NCI-H1417 (cell line): Measurements from ENCODE around the gene GLB1L3.

Experiments
- DNase-seq, 3 experiments: peaks; one replicate each; lab custom pipeline; 2025; lab: John Stamatoyannopoulos, UW

Gene GLB1L3, protein sequence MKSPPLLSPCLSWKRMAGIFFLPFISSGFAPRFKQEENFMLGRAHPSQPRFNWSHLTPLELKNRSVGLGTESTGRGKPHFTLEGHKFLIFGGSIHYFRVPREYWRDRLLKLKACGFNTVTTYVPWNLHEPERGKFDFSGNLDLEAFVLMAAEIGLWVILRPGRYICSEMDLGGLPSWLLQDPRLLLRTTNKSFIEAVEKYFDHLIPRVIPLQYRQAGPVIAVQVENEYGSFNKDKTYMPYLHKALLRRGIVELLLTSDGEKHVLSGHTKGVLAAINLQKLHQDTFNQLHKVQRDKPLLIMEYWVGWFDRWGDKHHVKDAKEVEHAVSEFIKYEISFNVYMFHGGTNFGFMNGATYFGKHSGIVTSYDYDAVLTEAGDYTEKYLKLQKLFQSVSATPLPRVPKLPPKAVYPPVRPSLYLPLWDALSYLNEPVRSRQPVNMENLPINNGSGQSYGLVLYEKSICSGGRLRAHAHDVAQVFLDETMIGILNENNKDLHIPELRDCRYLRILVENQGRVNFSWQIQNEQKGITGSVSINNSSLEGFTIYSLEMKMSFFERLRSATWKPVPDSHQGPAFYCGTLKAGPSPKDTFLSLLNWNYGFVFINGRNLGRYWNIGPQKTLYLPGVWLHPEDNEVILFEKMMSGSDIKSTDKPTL

DNA sequence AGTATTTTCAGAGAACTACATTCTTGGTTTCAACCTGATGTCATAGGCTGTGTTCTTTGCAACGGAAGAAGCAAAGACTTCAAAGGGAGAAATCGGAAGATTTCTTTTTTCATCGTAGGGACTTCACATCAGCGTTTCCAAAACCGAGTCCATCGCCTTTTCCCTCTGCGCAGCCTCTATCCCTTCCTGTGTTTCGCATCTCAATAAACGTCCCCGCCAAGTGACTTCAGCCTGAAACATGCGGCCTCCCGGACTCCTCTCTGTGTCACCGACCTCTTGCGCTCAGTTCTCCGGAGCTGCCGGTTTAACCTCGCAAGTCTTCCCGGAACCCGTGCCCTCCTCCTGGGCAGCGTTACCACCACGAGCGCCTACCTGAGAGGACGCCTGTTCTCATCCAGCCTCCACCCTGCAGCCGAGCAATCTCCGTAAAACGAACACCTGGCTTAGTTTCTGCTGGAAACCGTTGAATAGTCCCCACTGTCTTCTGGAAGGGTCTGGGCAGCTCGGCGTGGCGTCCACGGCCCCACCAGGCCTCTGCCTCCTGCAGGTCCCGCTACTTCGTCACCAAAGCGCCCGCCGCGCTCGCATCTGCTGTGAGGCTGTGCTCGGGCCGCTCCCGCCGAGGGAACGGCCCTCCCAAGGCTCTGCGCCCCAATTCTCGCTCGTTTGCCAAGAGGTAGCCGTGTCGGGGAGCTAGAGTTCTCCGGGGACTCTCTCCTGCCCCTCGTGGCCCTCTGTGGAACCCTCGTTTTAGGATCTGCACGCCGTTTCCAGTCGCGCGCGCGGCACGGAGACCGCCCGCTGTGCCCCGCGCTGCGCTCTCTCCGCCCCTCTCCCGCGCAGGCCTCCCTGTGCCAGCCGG lies at the start of gene GLB1L3:
Gene GLB1L3 (plus strand): TSS at position 846 of the 862 bp plus-strand sequence. CDS start 362 bp downstream, outside the sequence.
- peak in 2 of 3 experiments; percentile 67 to 70 for DNase-seq

DNA sequence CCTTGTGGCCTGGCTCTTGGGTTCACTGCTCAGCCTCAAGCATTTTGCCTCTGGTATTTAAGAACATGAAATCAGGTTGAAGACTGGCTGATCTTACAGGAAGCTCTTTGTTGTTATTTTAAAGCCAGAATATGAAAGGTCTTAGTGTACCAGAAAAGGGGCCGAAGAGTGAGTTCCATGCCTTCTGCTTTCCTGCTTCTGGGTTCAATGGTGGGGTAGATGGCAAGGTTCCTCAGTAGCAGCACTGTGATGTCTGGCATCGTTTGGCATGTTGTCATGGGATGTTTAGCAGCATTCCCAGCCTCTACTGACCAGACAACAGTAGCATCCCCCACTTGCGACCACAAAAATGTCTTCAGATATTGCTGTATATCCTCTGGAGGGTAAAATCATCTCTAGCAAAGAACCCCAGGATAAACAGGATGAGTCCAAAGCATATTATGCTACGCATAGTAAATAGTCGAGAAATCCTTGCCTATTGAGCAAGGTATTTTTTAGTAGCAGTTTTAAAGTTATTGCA lies 49.3 kb upstream of the GLB1L3 start:
- DNase-seq: no peak

DNA sequence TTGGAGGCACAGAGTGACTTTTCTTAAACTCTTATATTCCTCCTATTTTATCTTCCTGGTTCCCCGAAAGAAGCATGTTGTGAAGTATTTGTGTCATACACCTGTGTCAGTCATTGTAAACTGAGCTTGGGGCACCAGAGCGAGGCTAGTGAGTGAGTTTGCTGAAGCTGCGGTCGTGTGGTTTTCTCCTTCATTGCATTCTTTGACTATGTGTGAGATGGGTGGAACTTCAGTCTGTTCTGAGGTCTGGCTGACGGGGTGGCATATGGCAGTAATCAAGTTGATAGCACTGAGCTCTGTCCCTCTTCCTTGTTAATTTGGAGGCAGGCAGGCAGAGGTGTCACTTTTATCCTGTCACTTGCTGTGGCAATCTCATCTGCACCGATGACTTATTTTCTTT lies 47.6 kb upstream of the GLB1L3 start:
- DNase-seq: no peak

DNA sequence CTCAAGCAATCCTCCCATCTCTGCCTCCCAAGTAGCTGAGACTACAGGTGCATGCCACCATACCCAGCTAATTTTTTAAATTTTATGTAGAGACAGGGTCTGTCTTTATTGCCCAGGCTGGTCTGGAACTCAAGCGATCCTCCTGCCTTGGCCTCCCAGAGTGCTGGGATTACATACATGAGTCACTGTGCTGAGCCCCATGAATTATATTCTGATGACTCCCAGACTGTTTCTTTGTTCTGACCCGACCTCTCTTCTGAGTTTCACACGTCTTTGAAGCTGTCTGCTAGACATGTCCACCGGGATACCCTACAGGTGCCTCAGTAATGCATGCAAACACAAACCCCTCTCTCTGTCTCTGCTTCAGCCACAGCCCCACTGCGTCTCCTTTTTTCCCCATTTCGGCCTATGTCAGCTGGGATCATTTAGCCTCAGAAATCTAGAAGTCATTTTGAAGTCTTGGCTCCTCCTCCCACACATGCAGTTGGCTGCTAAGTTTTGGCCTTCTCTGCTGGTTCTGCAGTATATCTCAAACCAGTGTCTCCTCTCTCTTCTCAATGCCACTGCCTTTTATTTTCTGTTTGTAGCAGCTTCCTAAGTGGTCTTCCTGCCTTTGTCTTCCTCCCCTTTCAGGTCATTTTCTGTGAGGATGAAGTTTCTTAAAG lies 46.9 kb upstream of the GLB1L3 start:
- no peak for DNase-seq

DNA sequence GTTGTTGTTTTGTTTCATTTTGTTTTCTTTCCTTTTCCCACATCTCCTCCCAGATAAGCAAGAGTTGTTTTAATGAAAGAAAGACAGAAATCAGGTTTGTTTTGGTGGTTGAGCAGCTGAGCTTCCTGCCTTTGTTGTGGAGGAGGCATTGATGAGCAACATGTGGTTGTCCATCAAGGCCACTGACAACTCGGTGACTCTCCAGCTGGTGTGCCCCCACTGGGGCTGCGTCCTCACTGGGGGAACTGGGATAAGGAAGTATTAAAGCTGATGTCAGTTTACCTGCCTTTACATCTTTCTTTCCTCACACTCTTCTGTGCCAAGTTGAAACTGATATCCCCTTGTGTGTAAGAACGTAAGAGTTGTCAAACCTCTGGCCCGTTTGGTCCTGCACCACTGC lies 45.8 kb upstream of the GLB1L3 start:
- DNase-seq: no peak

DNA sequence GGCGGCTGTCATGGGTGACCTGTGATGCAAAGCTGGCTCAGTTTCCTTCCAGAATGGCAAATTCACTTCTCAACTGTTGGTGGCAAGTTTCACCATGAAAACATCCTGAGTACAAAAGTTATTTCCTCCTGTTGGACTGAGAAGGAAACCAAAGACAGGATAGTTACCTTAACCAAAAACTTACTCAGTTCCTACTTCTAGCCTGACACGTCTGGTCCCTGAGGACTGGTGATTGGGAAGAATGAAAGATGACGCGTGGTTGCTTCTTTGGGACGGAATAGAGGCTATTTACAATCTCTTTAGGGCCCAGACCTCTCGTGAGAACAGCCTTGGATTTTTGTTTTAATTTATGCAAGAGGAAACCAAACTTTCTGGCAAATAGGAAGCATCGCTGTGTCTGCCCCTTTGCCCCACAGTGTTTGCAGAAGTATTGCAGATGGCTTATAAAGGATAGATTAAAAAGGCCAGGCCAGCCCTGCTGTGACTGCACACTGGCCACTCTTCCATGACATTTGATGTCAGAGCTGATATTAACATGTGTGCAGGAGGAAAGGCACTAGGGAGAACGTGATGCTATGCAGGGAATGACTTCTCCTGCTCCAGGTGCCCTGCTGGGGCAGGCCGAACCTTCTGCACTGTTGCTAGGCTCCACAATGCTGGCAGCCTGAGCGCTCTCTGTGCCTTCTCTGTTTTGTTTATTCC lies 44.1 kb upstream of the GLB1L3 start:
- DNase-seq: no peak

DNA sequence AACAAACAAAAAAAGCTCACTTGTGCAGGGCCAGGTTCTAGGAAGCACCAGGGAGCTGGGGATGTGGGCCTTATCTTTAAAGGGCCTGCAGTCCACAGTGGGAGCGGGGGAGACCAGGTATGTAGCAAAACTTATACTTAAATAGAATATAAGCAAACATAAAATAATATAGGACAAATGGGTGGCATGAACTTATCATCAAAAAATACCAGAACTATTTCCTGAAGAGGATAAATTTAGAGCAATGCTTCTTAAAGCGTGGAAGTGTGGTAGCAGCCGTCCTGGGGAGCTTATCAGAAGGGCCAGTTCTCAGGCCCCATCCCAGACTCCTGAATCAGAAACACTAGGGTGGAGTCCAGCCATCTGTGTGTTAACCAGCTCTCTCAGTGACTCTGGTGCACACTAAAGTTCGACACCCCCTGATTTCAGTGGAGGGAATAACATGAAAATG lies 42.4 kb upstream of the GLB1L3 start:
- DNase-seq: no peak

DNA sequence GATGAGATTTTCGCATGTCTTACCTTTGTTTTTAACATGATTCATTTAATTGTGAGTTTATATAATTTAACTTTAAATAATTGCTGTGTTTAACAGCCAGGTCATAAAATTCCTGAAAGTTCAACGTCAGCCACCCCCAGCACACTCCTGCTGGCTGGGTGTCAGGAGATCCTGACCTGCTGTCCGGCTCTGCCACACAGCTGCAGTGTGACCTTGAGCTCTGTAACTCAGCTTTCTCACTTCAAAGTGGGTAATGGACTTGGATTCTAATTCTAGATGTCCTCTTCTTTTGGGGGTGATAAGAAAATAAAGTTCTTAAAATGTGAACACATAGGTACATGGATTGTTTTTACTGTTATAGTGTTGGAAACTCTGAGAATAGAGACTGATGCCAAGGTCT lies 40.8 kb upstream of the GLB1L3 start:
- no peak for DNase-seq

DNA sequence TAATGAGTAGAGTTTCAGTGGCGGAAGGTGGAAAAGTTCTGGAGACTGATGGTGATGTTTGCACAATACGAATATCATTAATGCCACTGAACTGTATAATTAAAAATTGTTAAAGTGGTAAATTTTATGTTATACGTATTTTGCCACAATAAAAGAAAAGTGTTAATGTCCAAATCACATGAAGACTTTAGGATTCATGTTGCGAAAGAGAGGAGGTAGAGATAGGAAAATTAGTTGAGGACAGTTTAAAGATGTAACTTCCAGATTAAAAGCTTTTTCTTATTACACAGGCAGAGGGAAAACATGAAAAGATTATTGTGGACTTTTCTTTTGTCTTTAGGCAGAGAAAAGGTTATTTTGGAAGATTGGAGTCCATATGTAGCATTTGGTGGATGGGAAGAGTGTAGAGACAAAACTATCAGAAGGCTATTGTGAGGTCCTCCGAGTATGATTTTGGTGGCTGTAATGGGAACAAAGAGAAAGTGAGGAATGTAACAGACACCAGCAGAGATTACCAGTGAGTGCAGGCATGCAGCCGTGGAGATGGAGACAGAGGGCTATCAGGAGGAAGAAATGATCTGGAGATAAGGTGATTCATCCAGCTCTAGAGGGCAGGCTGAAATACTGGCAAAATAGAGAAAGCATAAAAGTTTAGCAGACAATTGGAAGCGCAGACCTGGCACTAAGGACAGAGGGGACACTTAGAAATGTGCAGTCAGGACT lies 39.2 kb upstream of the GLB1L3 start:
- DNase-seq: no peak

DNA sequence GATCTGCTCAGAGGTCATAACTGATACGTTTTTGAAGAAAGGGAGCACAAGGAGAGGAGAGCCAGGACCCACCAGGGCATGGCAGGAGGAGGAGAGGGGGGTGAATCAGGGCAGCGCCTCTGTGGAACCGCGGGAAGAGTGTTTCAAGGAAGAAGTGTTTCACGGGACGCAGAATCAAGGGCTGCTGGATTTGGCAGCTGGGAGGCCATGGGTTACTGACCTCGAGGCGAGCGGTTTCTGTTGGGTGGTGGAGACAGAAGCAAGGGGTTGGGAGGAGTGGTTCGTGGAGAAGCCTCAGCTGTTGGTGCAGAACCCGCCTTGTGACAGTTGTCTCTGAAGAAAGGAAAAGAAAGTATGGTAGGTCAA lies 38.6 kb upstream of the GLB1L3 start:
- DNase-seq: no peak

DNA sequence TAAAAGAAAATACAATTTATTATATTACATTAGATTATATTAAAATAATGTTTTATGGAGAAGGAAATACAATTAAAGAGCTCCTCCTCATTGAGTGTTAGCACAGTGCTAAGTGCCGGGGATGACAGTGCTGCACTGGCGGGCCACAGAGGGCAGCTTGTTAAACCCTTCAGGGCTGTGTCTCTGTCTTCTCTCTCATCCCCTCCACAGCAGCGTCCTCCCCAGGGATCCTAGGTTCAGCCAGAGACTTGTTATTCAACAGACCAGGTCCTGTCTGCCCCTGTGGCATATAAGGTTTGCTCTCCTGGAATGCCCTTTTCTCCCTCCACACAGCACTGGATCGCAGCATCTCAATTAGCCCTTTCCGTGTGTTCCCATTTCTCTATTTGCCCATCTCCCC lies 37.2 kb upstream of the GLB1L3 start:
- no peak for DNase-seq

DNA sequence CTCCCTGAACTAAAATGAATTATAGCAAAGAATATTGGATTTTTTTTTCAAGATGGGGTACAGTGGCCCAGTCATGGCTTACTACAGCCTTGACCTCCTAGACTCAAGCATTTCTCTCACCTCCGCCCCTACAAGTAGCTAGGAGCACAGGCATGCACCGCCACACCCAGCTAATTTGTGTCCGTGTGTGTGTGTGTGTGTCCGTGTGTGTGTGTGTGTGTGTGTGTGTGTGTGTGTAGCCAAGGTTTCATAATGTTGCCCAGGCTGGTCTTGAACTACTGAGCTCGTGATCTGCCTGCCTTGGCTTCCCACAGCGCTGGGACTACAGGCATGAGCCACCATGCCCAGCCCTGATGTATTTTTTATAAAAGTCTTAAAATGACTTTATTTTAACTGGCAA lies 35.6 kb upstream of the GLB1L3 start:
- DNase-seq: no peak

DNA sequence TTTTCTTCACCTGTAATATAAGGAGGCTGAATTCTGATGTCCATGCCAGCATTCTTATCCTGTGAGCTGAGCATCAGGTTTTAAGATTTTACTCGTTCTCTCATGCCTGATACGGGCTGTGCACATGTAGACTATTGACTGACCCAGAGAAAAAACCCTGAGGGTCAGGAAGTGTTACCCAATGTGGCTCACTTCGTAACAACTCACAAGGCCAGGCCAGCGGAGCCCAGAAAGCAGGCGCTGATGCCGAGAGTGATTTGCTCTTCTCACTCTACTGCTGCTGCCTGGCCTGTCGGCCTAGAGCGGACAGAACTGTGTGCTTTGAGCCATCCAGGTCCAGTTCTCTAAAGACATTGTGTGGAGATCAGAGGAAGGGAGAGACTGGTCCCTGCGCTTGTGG lies 33.8 kb upstream of the GLB1L3 start:
- peak in 1 of 3 experiments; percentile 39 for DNase-seq

DNA sequence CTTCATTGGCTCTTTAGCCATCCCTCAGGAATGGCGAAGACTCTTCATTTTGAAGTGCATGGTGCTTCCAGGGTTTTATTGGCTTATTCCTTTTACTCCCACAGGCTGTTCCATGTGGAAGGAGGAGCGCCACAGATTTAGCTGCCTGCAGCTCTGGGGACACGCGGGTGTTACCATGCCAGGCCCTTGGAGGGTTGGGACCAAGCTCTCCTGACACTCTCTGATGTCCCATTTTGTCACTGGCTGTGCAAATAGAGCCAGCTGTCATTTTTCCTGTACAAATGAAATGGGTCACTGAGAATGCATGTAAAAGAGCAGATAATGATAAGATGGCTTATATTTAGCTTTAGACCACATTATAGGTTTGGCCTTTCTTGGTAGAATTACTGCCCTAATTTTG lies 32.3 kb upstream of the GLB1L3 start:
- no peak for DNase-seq

DNA sequence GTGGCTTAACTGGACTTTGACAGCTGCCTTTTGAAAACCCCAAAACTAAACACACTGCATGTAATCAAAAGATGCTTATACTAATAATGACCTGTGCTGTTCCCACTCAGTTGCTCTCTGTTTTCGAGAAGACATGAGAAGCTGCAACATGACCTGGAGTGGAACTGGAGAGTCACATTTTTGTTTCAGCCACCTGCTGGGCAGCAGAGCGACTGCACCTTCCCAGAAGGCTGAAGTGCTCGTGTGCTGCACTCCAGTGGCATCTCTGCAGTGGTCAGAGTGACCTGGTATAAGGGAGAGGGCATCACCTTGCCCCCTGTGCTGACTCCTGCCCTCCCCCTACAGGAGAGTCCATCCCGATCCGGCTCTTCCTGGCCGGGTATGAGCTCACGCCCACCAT lies 31.6 kb upstream of the GLB1L3 start:
- DNase-seq: peak in 1 of 3 experiments; percentile 22

DNA sequence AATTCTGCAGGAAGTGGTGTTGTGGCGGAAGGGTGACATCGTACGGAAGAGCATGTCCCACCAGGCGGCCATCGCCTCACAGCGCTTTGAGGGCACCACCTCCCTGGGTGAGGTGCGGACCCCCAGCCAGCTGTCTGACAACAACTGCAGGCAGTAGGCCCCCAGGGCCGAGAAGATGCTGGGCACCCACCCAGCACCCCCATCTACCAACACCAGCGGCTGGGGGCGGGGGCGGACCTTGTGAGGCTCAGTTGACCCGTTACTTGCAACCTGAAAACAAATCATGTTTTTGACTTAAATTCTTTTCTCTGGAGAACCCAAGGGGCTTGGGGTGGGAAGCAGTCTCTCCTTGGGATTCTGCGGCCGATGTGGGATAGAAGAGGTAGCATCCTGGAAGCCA lies 30.7 kb upstream of the GLB1L3 start:
- no peak for DNase-seq

DNA sequence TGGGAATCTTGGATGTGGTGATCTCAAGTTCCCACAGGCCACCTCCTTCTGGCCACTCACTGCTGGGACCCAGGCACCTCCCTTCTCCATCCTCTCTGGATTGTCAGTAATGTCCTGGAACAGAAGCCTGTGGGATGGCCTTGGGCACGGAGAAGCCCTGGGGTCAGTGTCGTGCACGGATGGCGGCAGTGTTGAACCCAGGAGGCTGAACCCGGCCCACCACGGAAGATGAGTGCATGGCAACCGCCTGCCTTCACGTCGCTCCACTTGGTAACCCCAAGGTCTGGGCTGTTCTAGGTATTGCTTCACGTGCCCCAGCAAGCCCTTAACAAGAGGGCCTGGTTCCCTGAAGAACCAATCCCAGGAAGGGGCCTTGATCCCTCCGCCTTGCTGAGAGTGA lies 30.1 kb upstream of the GLB1L3 start:
- no peak for DNase-seq

DNA sequence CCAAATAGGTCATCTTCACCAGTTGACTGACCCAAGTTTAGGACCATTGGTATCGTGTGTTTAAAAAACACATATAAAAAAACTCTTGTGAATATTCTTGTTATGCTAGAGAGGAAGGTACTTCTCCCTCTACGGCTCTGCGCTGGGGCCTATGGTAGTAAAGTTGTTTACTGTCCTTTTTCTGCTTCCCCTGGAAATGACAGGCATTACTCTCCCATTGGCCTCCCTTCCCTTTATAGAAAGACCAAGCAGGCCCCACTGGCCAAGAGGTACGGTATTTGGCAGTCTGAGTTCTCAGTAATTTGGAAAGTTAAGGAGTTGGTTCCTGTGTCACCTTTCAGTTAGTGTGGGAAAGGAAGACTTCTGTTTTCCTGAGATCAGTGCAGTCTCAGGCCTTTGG lies 29.5 kb upstream of the GLB1L3 start:
- no peak for DNase-seq

DNA sequence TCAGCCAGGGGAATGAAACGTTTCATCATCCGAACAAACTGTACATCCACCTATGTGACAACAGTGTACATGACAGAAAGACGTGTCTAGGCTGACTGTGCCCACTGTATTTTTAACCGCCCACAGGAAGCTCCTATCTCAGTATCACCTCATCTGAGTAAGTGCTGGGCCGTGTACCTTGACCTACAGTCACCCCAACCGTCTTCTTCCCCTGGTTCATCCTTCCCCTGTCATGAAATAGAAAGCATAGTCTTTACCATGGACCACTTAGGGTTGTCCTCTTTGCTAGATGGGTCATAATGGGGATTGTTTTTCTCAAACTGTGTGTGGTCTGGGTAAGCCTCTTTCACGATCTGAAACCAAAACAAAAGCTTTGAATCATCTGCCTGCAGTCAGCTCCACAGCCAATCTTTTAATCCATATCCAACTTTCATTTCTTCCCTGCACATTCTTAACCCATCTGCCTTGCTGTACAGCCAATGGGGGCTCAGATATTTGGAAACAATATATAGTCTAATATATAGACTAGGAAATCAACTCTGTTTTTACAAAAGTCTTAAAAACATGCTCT lies 27.2 kb upstream of the GLB1L3 start:
- DNase-seq: no peak

DNA sequence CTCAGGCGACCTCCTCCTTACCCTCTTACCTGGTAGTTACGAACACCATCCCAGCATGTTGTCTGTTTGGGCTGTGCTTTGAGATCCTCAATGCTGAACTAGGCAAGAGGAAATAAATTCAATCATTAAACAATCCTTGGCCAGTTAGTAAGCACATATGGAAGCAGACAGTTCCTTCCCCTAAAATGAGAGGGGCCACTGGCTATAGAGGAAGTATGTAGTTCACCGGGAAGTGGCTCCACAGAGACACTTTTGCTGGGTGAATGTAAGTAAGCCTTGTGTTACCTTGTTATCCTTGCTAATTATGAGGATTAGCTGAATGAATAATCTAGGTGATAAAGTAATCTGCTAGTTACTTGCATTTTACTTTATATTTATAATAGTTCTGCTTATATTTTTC lies 25.9 kb upstream of the GLB1L3 start:
- no peak for DNase-seq
